Fibroblast of skin of left biceps (primary cell): ENCODE results near the gene HS6ST1.

ENCODE experiments used
- DNase-seq, 2 experiments: peaks; one replicate each; pipeline ENCODE4 v3.0.0-alpha.2; 2013; ENCODE audit warnings: low read depth in 2 of 2

Gene HS6ST1

DNA sequence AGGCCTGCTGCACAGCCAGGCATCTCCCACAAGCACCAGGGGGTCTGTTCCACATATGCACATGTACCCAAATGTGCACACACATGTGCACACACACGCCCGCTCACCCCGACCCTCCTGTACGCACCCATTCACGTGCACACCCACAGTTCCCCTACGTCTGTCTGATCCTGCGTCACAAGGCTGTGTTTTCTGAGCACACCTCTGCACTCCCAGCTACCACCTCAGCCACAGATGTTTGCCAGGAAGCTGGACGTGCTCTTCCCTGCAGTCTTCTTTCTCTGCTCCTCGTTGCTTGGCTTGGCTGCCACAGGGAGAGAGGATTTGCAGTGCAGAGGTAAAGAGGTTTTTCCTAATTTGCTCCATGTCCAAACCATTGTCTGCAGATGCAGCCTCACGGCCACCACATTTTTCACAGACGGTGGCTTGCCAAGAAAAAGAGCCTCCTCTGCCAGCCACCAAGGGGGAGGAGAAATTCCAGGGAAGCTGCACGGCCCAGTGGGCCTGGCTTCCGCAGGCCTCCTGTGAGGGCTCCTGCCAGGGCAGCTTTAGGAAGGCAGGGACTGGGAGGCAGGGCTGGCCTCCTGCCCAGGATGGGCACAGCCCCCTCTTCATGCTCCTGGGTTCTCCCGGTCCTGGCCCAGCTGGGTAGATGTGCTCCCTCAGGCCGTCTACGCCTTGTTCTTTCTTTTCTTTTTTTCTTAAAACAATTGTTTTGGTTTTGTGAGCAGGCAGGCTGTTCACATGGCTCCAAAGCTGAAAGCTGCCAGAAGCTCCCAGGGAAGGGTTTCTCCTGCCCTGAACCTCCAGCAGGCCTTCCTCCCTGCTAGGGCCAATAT is 29.3 kb upstream of the HS6ST1 start:
- DNase-seq, result peak; percentile 44 to 50

DNA sequence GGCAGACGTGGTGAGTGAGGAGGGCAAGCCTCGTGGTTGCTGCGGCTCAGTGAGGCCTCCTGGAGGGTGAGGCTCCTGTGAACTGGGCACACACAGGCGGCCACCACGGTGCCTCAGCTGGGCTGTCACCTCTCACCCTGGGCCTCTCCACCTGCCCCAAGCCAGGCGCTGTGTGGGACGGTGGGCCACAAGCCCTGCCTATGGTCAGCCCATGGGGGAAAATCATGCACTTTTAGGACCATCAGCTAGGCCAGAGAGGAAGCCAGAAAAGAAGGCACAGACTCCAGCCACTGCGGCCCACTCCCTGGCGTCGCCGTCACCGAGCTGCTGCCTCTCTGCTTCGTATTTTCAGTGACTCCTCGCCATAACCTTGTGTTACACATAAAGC is 28.5 kb upstream of the HS6ST1 start:
- DNase-seq, result no peak

DNA sequence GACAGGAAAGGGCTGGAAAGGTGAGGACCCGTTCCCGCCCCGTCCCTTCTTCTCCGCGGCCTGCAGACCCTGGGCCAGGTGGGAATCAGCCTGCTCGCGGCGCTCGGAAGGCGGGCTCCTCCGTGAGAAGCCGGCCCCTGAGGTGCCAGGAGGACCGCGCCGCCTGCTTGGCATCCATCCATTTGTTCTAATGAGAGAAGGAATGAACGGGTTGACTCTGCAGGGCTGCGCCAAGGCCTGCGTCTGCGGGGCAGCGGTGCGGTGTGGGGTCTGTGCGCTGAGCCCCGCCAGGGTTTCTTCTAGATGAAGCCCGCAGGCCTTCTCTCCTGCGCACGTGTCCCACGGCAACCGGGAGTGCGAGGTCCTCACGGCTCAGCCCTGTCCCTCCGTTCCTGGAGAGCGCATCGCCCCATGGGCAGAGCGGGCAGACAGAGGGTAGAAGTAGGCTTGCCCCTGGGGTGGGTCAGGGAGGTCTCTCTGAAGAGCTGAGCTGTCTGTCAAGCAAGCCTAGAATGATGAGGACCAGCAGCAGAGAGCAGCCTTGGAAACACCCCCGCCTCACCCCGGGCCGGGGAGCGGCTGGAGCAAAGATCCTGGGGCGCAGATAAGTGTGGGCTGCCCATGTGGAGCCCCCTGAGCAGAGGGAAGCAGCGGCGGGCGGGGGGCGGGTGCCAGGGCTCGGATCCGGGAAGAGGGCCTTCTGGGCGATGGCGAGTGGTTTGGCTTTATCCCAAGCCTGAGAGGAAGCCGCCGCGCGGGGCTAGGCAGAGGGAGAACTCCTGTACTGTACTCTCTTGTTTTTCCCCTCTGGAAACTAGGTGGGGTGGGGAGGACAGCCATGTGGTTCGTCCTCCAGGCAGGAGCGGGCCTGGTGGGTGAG is 27.9 kb upstream of the HS6ST1 start:
- no peak for DNase-seq

DNA sequence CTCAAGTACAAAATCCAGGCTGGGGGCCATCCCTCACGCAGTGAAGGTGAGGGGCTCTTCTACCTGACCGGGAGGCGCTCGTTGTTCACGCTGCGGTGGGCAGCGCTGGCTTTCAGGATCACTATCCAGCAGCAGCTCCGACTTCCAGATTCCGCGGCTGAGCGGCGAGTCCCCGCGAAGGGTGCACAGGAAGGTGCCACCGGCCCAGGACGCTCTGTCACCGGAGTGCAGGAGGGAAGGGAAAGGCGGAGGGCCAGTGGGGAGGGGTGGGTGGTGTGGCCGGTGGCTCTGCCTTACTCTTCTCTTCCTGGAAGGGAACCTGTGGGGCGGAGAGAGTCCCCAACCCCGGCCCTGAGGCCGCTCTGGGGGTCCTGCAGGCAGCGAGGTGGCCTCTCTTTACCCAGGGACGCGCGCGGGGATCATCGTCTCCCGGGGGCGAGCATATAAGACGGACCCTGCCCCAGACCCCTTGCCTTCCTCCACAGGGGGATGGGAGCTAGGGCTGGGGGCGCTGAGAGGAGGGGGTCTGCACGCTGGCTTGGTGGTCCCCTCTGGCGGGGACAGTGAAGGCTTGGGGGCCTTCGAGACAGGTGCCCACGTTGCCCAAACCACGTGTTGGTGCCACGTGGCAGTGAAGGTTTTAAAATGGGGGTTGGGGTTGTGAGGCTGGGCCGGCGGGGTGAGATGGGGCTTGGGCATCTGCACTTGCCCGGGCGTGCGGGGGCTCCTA is 26.9 kb upstream of the HS6ST1 start:
- no peak for DNase-seq

DNA sequence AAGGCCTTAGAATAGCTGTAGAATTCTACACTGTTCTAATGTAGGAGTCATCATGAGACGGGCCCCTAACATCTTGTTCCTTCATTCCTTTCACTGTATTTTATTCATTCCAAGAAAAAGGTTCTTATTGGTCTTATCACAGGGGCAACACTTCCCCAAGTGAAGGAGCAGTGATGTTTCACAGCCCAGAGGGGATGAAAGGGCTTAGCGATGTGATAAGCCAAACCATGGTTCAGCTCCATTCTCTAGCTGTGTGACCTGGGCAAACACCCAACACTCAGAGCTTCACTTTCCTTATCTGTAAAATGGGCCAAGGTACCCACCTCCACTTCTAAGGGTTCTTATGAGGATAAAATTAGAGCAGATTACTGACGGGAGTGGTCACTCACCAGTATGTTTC is 25.4 kb upstream of the HS6ST1 start:
- DNase-seq, result no peak

DNA sequence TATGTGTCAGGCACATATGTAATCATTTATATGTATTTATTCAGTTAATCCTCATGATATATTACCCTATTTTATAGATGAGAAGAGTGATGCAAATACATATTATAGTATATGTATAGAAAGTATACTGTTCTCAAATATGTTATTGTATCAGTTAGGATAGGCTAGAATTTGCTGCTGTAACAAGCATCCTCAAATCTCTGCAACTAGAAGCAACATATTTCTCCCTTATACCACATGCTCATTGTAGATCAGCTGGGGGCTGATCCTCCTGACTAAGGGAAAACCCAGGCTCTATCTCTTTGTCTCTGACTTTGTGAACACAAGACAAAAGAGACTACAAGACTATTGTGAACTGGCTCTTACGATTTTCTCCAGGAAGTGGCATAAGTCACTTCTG is 24.8 kb upstream of the HS6ST1 start:
- DNase-seq, result no peak

DNA sequence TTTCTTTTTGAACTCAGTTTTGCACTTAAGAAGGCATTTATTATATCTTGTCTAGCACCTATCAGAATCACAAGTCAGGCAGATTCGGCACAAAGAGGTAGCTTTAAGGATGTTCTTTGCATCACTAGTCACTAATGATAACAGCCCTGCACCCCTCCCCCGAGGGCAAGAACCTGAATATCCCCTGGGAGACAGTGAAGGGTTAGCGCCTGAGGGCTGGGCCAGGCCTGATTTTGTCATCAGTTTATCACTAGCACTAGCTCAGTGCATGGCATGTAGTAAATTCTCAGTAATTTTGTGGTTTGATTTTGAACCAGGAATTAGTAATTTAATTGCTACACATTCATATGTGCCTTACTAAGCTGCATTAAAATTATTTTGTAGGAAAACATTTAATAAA is 23.9 kb upstream of the HS6ST1 start:
- no peak for DNase-seq

DNA sequence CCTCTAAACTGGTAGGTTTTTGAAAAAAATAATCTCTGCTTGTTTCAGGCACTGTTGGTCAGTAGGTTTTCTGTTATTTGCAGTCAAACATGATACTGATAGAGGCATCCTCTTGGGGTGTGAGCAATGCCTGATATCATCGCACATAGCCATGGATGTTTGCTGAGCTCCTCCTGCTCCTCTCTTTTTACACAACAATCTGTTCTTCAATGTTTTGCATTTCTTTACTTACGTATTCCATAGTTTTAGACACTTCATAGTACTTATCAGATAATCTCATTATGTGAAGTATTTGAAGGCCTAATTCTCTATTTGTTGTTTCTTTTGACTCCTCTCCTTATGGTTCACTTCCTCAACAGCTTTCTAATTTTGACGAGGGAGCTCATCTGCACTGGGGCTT is 23.0 kb upstream of the HS6ST1 start:
- DNase-seq, result no peak

DNA sequence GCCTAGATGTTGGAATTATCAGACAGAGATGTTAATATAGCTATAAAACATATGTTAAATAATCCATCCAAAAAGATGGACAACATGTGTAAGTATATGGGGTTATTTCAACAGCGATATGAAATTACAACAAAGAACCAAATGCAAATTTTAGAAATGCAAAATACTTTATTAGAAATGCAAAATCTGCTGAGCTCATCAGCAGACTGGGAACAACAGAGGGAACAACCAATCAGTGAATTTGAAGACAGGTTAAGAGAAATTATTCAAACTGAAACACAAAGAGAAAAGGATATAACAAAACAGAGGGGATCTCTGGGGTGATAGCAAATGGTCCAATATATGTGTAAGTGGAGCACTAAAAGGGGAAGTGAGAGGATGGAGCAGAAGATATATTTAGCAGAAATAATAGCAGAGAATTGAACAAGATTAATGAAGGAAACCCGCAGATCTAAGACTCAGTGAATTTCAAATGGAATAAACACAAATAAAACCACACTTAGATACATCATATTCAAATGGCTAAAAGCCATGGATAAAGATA is 13.5 kb upstream of the HS6ST1 start:
- DNase-seq, result no peak

DNA sequence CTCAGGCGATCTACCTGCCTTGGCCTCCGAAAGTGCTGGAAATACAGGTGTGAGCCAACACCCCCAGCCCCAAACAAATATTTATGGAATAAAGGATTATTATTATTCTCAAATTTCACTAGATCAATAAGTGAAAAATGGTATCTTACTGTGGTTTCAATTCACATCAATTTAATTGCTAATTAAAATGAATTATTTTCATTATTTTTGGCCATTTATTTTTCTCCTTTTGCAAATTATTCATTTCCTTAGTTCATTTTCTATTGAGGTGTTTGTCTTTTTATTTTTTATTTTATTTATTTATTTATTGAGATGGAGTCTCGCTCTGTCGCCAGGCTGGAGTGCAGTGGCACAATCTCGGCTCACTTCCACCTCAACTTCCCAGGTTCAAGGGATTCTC is 11.9 kb upstream of the HS6ST1 start:
- no peak for DNase-seq

DNA sequence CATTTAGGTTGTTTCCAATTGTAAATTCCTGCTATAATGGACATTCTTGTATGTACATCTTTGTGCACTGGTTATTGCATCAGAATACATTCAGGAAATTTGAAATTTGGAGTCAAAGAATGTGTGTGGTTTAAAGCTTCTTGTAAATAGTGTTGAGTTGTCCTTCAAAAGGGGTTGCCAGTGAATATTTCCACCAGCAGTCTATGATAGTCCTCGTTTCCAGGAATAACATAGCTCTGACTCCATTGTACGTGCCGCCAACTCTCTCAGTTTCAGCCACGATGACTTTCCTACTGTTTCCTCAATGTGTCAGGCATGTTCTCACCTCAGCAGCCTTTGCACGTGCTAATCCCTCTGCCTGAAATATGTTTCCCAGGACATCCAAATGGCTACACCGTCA is 10.9 kb upstream of the HS6ST1 start:
- peak; percentile 98 to 99 for DNase-seq

DNA sequence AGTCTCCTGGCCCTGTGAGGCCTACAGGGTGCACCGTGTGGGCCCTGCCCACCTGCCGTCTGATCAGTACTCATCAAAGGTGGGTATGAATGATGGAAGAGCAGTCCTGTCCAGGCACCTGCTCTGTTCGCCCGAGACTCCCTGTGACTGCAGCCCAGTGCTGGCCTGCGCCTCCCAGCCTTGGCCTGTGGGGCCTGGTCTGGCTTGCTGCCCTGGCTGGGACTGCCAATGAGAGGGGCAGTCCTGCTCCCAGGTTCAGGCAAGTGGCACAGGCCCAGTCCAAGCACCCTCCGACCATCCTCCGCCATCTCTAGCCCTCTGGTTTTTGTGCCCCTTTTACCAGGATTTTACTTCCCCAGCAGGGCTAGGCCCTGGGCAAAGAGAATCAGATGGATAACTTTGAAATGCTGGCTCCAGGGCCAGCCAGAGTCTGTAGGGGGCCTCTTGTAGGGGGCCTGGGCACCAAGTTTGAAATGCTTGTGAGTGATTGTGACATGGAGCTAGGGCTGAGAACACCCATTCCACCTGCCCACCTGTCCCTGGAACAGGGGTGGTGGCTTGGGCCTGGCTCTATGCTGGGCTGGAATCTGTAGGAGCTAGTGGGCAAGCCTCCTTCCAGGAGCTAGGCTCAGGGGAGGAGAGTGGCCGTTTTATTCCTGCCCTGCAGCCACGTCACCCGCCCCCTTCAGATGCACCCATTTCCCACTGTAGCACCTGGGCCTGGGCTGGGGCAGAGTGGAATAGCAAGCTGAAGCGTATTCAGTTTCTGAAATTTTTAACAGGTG is 8.7 kb upstream of the HS6ST1 start:
- no peak for DNase-seq

DNA sequence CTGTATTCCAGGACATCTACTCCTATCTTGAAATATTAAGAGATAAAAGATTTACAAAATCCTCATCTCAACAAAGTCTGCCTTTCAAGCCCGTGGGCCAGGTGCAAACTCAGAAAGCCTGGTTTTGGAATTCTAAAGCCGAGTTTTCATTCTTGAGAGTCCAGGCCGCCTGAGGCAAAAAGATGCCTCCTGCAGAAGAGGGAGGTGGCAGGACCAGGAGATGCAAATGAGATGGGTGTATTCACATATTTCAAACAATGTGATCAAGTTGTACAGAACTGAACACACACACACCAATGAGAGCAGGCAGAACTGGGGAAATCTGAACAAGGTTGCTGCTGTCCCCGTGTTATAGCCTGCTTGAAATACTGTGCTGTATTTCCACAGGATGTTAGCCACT is 7.7 kb upstream of the HS6ST1 start:
- DNase-seq, result no peak

DNA sequence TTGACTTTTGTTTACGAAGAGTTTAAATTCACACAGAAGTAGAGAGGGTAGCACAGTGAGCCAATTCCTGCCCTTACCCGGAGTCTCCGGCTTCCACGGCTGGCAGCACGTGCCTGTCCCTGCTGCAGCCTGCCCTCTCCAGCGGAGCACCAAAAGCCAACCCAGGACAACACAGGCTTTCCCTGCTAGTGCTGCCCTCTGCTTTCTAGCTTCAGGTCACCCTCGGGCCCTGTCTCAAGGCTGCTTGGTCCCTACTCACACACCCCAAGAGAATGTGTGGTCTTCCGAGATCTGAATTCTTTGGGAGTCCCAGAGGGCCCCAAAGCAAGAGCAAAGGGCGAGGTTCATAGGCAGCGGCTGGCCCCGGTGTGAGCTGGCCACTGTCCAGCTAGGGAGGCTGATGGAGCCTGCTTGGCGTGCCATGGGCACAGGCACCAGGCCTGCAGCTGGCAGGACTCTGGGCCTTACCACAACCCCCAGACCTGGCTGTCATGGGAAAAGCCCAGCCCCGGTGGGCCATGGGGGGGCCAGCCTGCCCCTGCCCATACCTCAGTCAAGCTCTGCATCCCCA is 7.0 kb upstream of the HS6ST1 start:
- DNase-seq, result no peak

DNA sequence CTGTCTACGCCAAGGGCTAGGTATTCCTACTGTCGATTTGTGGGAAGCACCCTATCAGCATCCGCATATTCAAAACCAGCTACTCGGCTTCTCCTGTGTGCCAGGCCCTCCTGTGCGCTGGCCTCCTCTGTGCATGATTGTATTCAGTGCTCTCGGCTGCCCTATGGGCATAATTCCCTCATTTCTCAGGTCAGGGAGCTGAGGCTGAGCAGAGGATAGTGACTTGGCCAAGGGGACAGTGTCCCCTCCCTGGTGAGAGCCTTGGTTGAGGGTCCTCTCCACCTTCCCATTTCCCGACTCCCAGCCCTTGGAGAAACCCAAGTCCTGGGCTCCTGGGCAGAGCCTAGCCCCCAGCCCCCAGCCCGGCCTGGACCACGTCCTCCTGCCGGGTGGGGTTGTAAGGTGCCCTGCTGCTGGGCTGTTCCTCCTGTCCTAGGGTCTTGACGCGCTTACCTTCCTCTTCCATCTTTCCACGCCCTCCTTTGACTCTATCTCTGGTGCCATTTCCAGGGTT is 6.3 kb upstream of the HS6ST1 start:
- no peak for DNase-seq

DNA sequence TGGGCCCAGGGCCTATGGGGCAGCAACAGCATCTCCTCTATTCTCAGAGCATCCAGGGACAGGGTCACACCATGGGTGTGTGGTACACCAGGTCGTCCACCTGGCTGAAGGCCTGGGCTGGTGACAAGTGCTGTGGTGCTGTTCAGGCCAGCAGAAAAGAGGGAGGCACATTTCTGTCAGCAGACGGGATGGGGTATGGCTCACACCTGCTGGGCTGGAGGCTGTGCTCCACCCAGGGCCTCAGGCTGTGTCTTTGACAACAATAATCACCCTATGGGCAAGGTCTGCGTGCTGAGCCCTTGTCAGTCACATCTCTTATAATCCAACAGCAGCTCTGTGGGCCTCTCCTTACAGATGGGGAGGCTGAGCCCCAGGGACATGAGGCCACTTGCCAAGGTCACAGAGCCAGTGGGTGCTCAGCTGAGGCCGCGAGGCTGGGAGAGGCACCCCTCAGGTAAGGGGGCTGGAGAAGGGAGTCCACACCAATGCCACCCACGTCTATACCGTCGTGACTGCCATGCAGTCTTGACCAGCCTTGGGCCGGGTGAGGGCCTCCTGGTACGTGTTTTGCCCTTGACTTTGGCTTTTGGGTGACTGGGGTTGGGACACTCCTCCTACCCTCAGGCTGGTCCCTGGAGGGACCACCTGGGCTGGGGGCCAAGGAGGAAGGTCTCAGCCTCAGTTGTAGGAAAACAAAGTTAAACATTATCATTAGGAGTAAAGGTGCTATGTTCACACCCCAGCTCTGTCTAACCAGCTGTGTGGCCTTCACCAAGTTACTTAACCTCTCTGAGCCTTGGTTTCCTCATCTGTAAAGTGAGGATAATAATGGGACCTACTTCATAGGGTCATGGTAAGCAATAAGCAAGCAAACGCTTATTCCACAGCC is 5.6 kb upstream of the HS6ST1 start:
- no peak for DNase-seq

DNA sequence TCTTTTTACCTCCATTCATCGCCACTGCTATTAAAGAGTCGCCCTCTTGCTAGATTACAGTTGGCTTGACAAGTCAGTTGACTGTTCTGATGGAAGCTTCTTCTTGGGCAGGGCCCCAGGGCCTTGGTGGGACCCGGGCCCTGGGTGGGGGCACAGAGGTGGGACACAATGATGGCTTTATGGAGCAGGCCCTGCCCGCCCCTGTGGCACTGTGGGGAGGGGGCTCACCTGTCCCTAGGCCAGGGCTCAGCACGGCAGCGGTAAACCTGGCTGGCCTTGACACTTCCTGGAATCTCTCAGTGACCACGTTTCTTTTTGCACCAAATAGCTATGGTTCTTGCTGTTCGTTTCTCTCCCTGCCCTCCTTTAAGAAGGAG is 4.9 kb upstream of the HS6ST1 start:
- no peak for DNase-seq

DNA sequence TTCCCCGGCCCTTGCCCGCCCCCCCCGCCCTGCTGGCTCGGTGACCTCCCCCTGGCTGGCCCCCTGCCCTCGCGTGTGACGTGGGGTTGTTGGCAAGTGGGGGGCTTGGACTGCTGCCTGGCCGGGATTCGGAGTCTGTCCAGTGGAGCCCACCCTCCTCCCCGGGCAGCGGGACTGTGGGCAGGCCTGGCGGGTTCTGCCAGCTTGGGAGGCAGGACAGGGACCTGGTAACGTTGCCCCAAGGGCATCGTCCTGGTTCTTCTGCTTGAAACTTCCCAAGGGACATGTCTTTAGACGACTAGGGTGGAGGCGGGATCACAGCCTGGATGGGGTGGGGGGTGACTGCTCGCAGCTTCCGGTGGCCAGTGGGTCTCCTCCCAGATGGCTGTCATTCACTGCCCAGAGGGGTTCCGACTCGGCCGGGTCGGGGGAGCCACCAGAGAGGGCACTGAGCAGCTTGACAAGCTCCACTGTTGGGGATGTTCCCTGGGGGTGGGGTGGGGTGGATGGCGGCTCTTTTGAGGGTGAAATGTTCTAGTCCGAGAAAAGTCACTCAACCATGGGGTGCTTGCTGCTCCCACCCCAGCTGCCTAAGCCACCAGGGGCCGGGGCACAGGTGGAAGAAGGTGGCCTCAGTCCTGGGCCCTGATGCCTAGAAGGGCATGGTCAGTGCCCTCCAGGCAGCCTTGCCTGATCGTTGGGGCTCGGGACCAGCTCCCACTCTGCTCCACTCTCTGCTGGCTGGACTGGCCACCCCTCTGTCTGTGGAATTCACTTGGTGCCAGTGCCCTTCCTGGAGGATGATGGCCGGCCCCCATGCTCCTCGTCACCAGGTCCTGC is 4.3 kb upstream of the HS6ST1 start:
- DNase-seq, result no peak
